Small intestine (tissue), 7 donors: ENCODE results near the gene PIAS1. TPM values are rescaled to one million over a fixed set of nuclear protein-coding genes. Genes with fewer than 3 reads are reported as not detected.
"Not testable (repeated sequence)": the region's sequence is repeated elsewhere in the genome, so short reads cannot be mapped to it uniquely, and the experiment has no call there.

Experiments
- DNase-seq, 2 donors: peaks; one replicate each; pipeline versions ENCODE4 v3.0.0 to v3.0.0-alpha.2; 2013
- FAIRE-seq: peaks from 2 replicates; lab custom pipeline; 2012; peaks lifted over from hg19 to GRCh38; lab: Jason Lieb, UNC
- H3K27ac ChIP-seq, 3 donors: one replicate each; pipeline ENCODE4 v1.5.1; 2013; ENCODE audit warnings: low read length in 2 of 3, mild to moderate bottlenecking in 2 of 3, control low read depth in 1 of 3, inconsistent platforms in 1 of 3, low read depth in 1 of 3, moderate library complexity in 1 of 3
- H3K27me3 ChIP-seq, 3 donors: one replicate each; pipeline ENCODE4 v1.6.1; 2013; ENCODE audit warnings: low read length in 3 of 3, inconsistent platforms in 1 of 3; ENCODE audit not compliant: control insufficient read depth in 3 of 3, insufficient read depth in 3 of 3
- H3K36me3 ChIP-seq, 3 donors: one replicate each; pipeline ENCODE4 v1.6.1; 2013; ENCODE audit warnings: low read length in 3 of 3, inconsistent platforms in 1 of 3, low read depth in 1 of 3, mild to moderate bottlenecking in 1 of 3, moderate library complexity in 1 of 3; ENCODE audit not compliant: control insufficient read depth in 3 of 3, insufficient read depth in 2 of 3
- H3K4me1 ChIP-seq, 3 donors: one replicate each; pipeline ENCODE4 v1.6.1; 2013; ENCODE audit warnings: low read length in 2 of 3, inconsistent platforms in 1 of 3, low read depth in 1 of 3, mild to moderate bottlenecking in 1 of 3, moderate library complexity in 1 of 3; ENCODE audit not compliant: control insufficient read depth in 3 of 3, insufficient read depth in 2 of 3
- H3K4me3 ChIP-seq, 3 donors: one replicate each; pipeline ENCODE4 v1.5.1; 2013; ENCODE audit warnings: low read length in 3 of 3, control low read depth in 1 of 3, inconsistent platforms in 1 of 3, low read depth in 1 of 3, mild to moderate bottlenecking in 1 of 3, moderate library complexity in 1 of 3
- H3K9me3 ChIP-seq, 2 donors: one replicate each; pipeline ENCODE4 v1.6.1; 2013; ENCODE audit warnings: low read depth in 1 of 2, low read length in 1 of 2; ENCODE audit not compliant: control insufficient read depth in 2 of 2, insufficient read depth in 1 of 2
- WGBS, 3 donors: extraction: QIAGEN DNeasy Blood & Tissue Kit; methylation state at CpG; one replicate each; pipeline ENCODE4 v1.1.7; 2013; 5-methylcytosine and 5-hydroxymethylcytosine counted together
- polyA plus RNA-seq, 4 donors: library from polyadenylated mRNA; stranded (reverse) in 3 of 4; unstranded in 1 of 4; fragments of 200-250 nt in 3 of 4; fragments of 120-200 nt in 1 of 4; gene quantifications; one replicate each; pipeline versions ENCODE4 v1.2.1 to v1.2.3, GENCODE V29; 2013
- donor health status: healthy with polysubstance abuse.
- donor health status: control.
- donor health status: control.
- donor health status: Bipolar disorder and iron deficiency.
- donor health status: healthy.

The PIAS1 gene
- polyA plus RNA-seq, 4 donors: 9.0 to 48.0 (median 20.0) TPM

DNA sequence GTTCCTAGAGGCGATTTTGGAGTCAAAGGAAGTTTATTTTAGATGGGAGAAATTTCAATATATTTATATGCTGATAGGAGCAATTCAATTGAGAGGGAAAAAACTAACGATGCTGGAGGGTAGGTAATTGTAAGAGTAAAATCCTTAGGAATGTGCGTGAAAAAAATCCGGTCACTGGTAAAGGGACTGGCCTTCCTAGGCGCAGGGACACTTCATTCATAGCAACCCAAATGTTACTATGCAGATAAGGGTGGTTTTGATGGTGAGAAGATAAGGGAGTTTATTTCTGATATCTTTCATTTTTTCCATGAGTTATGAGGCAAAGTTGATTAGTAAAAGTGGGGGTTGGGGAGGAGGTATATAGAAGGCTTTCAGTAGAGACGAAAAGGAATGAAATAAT is 1.1 kb upstream of the PIAS1 start:
- no peaks in the 10 kb centered on the region for H3K9me3 ChIP-seq
- no peaks in the 10 kb centered on the region for H3K27me3 ChIP-seq
- H3K4me3 ChIP-seq: no peak overlapping the region
- H3K4me1 ChIP-seq: peaks cover 2 to 15% (median 3%) of the 10 kb centered on the region in 3 donors
- FAIRE-seq: no peak
- no peak for DNase-seq
- H3K27ac ChIP-seq: no peak overlapping the region
- no peaks in the 10 kb centered on the region for H3K36me3 ChIP-seq
- 85 to 89% (median 86%) methylated on average over 6 of the region's 6 CpGs for WGBS, 3 donors

DNA sequence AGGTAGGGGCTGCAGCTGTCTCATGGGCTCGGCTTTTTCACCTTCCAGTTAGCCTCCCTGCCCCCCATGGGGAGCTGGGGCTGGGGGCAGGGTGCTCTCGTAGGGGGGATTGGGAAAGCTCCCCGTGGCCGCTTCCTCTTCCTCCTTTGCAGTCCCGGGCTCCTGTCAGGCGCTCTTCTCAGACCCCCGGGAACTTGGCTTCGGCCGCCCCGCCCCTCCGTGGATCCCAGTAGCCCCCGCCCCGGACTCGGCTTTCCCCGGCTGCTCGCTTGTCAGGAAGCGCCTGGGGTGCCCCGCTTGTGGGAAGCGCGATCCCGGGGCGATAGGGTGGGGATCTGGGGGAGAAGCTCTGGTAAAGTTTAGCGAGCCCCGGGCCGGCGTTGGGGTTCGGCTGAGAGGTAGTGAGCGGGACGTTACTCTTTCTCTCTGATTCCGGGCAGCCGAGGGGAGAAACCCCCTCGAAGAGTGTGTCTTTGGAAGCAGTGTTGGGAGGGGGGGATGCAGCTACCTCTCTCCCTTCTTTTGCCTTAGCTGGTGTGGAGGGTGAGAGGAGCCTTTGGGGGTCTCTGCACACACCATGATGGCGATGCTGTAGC is 611 bp downstream of the PIAS1 start:
- FAIRE-seq: no peak
- WGBS, 3 donors: 0 to 1% (median 0%) methylated on average over 31 to 33 of the region's 33 CpGs
- peaks cover 2 to 15% (median 3%) of the 10 kb centered on the region in 3 donors for H3K4me1 ChIP-seq

DNA sequence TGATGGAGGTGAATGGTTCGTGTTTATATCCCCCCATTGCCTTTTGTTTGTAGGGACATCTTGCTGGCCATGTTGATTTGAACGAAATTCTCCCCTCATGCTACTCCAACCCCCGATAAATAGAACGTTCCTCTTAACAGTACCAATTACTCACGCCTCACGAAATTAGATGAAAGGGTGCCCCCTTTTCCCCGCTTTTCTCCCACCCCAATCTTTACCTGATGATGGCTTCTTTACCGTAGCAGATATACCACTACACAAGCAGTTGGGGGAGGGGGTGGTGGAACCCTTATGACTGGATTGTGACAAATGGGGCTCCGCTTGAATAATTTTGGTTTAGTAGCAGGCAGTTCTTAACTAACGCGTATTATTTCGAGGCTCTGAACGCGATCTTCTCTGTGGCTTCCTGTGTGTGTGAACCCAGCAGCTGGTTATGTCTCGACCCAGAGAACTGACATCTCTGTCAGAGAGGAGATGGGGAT is 1.1 kb downstream of the PIAS1 start:
- H3K9me3 ChIP-seq: no peaks in the 10 kb centered on the region
- peak overlapping the region; percentile 87 to 99 (median 92) for H3K4me3 ChIP-seq
- no peaks in the 10 kb centered on the region for H3K27me3 ChIP-seq
- WGBS, 3 donors: 0 to 1% (median 0%) methylated on average over 15 of the region's 15 CpGs
- H3K27ac ChIP-seq: peak overlapping the region; percentile 68 to 93 (median 87)
- peak; percentile 55 to 61 for DNase-seq
- peaks cover 2 to 15% (median 3%) of the 10 kb centered on the region in 3 donors for H3K4me1 ChIP-seq
- FAIRE-seq: no peak
- peaks cover 0 to 6% (median 0%) of the 10 kb centered on the region in 3 donors for H3K36me3 ChIP-seq

More for the DNA sequence above, 611 bp downstream of the PIAS1 start:
- H3K9me3 ChIP-seq: no peaks in the 10 kb centered on the region
- peaks cover 0 to 6% (median 0%) of the 10 kb centered on the region in 3 donors for H3K36me3 ChIP-seq
- H3K4me3 ChIP-seq: peak overlapping the region; percentile 87 to 99 (median 92)
- H3K27me3 ChIP-seq: no peaks in the 10 kb centered on the region
- DNase-seq: peak; percentile 38 to 78
- peak overlapping the region; percentile 75 to 93 (median 87) for H3K27ac ChIP-seq

DNA sequence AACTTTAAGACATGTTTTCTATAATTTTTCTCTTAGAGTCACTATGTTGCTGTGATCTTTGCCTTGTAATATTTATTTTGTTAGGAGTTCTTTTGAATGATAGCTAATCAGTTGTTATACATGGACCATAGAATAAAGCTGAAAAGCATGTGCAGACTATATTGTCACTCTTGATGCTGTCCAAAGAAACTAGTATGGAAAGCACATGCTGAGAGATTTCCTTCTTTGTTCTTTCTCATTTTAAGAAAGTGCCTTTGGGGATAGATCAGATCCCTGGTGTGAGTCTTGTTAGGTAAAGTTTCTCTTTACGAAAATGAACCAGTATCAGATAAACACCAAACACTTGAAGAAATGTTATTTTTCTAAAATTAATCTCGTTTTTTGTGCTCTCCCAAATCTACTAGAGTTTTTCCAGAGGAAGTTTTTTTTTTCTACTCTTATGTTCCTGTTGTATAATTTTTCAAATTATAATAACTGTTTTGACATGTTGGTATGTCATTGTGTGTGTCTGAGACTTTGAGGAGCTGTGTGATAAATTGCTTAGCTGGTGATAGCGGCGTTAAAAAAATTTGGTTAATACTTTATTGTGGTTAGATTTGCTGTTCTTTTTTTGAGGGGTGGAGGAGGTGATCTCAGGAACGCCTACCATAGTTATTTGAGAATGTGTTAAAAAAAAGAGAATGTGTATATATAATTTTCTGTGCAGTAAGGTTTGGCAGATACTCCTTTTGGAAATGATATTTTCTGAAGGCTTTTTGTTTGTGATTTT is 2.2 kb downstream of the PIAS1 start:
- H3K4me3 ChIP-seq: peak overlapping the region in 2 of 3 donors; percentile 9 to 22
- DNase-seq (no peak), FAIRE-seq (no peak)
- H3K9me3 ChIP-seq: no peaks in the 10 kb centered on the region
- no peaks in the 10 kb centered on the region for H3K27me3 ChIP-seq
- WGBS, 3 donors: 36 to 41% (median 39%) methylated on average over 5 of the region's 5 CpGs
- H3K27ac ChIP-seq: peak overlapping the region in 1 of 3 donors; percentile 87
- H3K36me3 ChIP-seq: peaks cover 0 to 9% (median 0%) of the 10 kb centered on the region in 3 donors
- peaks cover 2 to 15% (median 3%) of the 10 kb centered on the region in 3 donors for H3K4me1 ChIP-seq

DNA sequence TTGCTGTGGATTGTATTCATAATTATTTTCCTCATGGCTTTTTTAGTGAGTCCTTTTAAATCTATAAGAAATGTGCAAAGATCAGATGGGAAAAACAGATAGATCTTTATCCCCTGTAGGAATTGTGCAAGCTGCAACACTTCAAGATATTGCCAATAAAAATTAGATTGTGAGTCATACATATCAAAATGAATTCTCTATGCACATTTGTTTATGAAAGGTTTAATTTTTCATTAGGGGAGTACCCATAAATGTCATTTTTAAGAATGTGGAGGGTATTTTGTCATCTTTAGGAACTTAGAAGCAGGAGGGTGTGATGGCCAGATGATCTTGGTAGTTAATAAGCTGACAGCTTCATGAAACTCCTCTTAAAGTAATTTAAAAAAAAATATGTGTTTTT is 2.9 kb downstream of the PIAS1 start:
- no peak for FAIRE-seq
- Histone ChIP-seq H3K36me3 (peaks cover 0 to 9% (median 0%) of the 10 kb centered on the region in 3 donors), H3K9me3 (no peaks in the 10 kb centered on the region), H3K27ac (no peak overlapping the region), H3K4me1 (peaks cover 2 to 15% (median 3%) of the 10 kb centered on the region in 3 donors), H3K27me3 (no peaks in the 10 kb centered on the region), H3K4me3 (no peak overlapping the region)
- DNase-seq: no peak

DNA sequence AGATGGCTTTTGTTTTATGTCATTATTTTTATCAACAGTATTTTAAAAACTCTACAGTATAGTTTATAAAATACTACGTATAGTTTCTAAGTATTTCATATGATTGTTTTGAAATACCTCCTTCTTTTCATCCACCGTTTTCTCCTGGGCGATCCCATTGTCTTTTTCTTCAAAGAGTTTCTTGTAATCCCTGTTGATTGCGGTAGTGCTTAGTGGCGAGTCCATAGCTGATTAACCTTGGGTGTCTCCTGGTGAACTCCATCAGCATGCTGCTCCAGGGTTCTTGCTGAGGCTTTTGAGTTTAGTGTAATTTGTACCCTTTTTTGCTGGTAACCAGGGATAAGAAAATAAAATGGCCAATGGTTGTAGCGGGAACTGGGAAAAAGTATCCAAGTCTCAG is 3.6 kb downstream of the PIAS1 start:
- Histone ChIP-seq H3K4me3 (no peak overlapping the region), H3K27me3 (no peaks in the 10 kb centered on the region), H3K27ac (no peak overlapping the region), H3K4me1 (peaks cover 2 to 15% (median 3%) of the 10 kb centered on the region in 3 donors), H3K9me3 (no peaks in the 10 kb centered on the region), H3K36me3 (peaks cover 0 to 9% (median 0%) of the 10 kb centered on the region in 3 donors)
- no peak for FAIRE-seq
- no peak for DNase-seq
- WGBS, 3 donors: 81 to 91% (median 84%) methylated on average over 6 of the region's 6 CpGs

- not testable (repeated sequence) for H3K4me1 ChIP-seq
Measured at GRCh38 chr15:68058970-68059369, 4.9 kb downstream of the PIAS1 start.

DNA sequence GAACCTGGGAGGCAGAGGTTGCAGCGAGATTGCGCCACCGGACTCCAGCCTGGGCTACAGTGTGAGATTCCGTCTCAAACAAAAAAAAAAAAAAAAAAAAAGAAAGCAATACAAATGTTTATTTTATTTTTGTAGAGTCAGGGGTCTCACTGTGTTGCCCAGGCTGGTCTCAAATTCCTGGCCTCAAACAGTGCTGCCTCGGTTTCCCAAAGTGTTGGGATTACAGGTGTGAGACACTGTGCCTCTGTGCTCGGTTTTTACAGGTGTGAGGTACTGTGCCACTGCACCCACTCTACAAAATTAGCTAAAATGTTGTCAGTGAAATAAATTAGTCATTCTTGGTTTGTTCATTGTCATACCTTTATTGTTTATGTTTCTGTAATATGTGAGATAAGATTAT is 5.5 kb downstream of the PIAS1 start:
- Histone ChIP-seq H3K9me3 (no peaks in the 10 kb centered on the region), H3K36me3 (peaks cover 0 to 9% (median 0%) of the 10 kb centered on the region in 3 donors), H3K27ac (no peak overlapping the region), H3K4me3 (no peak overlapping the region), H3K27me3 (no peaks in the 10 kb centered on the region), H3K4me1 (peaks cover 2 to 9% (median 3%) of the 10 kb centered on the region in 3 donors)
- no peak for FAIRE-seq
- no peak for DNase-seq
- 93 to 97% (median 96%) methylated on average over 6 of the region's 6 CpGs for WGBS, 3 donors

More at GRCh38 chr15:68058970-68059369, 4.9 kb downstream of the PIAS1 start:
- H3K27ac ChIP-seq, H3K36me3 ChIP-seq, H3K9me3 ChIP-seq, FAIRE-seq, DNase-seq, H3K27me3 ChIP-seq, H3K4me3 ChIP-seq: not testable (repeated sequence)
- WGBS, 3 donors: 96 to 98% (median 98%) methylated on average over 21 of the region's 21 CpGs
